Mesothelial cell of epicardium (in vitro differentiated cells): ENCODE measurements around the gene UGT8. TPM values are rescaled to one million over a fixed set of nuclear protein-coding genes. Genes with fewer than 3 reads are reported as not detected.
"Not testable (repeated sequence)": the region's sequence is repeated elsewhere in the genome, so short reads cannot be mapped to it uniquely, and the experiment has no call there.

ENCODE experiments used
- DNase-seq, 2 experiments: peaks; one replicate each; pipeline ENCODE4 v3.0.0; 2021; ENCODE audit warnings: low spot score in 2 of 2; ENCODE audit not compliant: unreplicated experiment in 2 of 2
- H3K27ac Mint-ChIP-seq: 2 replicates; pipeline ENCODE4 v1.8.0; 2021; ENCODE audit warnings: mixed read lengths
- H3K27me3 Mint-ChIP-seq: 2 replicates; pipeline ENCODE4 v1.8.0; 2021; ENCODE audit warnings: low read depth, mixed read lengths
- H3K36me3 Mint-ChIP-seq: 2 replicates; pipeline ENCODE4 v1.8.0; 2021; ENCODE audit warnings: mixed read lengths
- H3K4me1 Mint-ChIP-seq: 2 replicates; pipeline ENCODE4 v1.8.0; 2021; ENCODE audit warnings: mixed read lengths
- H3K4me3 Mint-ChIP-seq: 2 replicates; pipeline ENCODE4 v1.8.0; 2021; ENCODE audit warnings: mild to moderate bottlenecking, moderate library complexity, mixed read lengths
- H3K9me3 Mint-ChIP-seq: 2 replicates; pipeline ENCODE4 v1.8.0; 2021; ENCODE audit warnings: mixed read lengths
- CTCF ChIP-seq: fragments of 200-600 bp; sonication (generic); IDR thresholded peaks from one replicate; pipeline ENCODE4 v1.5.0; 2021; ENCODE audit warnings: antibody characterized with exemption; ENCODE audit not compliant: unreplicated experiment
- total RNA-seq: library from RNA; stranded (reverse); gene quantifications from 3 replicates; pipeline ENCODE4 v1.2.1, GENCODE V29; 2021

The UGT8 gene
- total RNA-seq, 1 donor from 2014 or later, result 0.87 TPM

GRCh38 chr4:114563536-114564315, 34.9 kb upstream of the UGT8 start:
- Mint-ChIP-seq H3K36me3 (no peaks in the 10 kb centered on the region), H3K9me3 (peaks cover 6% of the 10 kb centered on the region), H3K27me3 (no peaks in the 10 kb centered on the region), H3K4me3 (no peak overlapping the region), H3K4me1 (no peaks in the 10 kb centered on the region), H3K27ac (no peak overlapping the region)
- no peak for DNase-seq
- no peak for TF ChIP-seq CTCF

DNA sequence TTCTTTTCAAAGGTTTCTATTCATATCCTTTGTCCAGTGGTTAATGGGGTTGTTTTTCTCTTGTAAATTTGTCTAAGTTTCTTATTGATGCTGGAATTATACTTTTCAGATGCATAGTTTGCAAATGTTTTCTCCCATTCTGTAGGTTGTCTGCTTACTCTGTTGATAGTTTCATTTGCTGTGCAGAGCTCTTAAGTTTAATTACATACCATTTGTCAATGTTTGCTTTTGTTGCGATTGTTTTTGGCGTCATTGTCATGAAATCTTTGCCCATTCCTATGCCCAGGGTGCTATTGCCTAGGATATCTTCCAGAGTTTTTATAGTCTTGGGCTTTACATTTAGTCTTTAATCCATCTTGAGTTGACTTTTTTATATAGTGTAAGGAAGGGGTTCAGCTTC, 21.2 kb upstream of the UGT8 start:
- Mint-ChIP-seq H3K27me3 (no peaks in the 10 kb centered on the region), H3K4me1 (no peaks in the 10 kb centered on the region), H3K9me3 (peaks cover 26% of the 10 kb centered on the region), H3K27ac (no peak overlapping the region), H3K4me3 (no peak overlapping the region), H3K36me3 (no peaks in the 10 kb centered on the region)
- TF ChIP-seq CTCF, result no peak
- DNase-seq, result no peak

DNA sequence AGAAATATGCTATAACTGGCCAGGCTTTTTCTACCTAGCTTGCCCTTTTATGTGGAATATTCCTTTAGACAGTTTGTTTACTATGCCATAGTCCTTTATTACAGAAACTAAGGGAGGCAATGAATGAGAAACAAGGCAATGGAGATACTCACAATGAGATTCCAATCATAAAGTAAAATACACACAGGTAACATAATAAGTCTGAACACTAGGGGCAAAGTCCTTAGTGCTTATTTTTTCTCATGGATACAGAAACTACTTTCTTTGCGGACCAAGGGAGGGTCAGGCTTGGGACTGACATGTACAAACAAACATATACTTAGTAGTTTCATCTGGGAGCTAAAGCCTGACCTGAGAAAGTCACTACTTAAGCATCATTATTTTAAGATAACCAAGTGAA, 16.0 kb upstream of the UGT8 start:
- no peaks in the 10 kb centered on the region for H3K36me3 Mint-ChIP-seq
- no peaks in the 10 kb centered on the region for H3K27me3 Mint-ChIP-seq
- DNase-seq, result no peak
- H3K4me1 Mint-ChIP-seq, result no peaks in the 10 kb centered on the region
- peaks cover 24% of the 10 kb centered on the region for H3K9me3 Mint-ChIP-seq
- peak; percentile 18 for TF ChIP-seq CTCF
- no peak overlapping the region for H3K4me3 Mint-ChIP-seq
- H3K27ac Mint-ChIP-seq, result no peak overlapping the region

DNA sequence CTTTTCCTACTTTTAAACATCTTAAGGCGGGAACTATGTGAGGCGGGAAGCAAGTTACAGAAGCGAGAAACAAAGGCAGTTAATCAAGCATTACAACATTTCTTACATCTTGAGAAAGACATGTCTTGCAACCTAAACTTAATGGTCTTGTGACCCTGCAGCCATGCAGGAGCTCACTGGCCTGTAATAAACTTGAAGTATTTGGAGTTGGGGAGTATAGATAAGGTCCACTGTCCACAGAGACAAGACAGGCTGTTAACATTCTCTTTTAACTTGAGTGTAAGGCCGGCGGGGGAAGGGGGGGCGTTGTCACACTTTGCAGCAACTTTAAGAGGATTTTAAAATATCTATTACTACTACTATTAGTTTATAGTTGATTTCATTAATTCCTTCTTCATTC, 10.3 kb upstream of the UGT8 start:
- TF ChIP-seq CTCF, result no peak
- Mint-ChIP-seq H3K9me3 (no peaks in the 10 kb centered on the region), H3K27me3 (peaks cover 14% of the 10 kb centered on the region), H3K36me3 (no peaks in the 10 kb centered on the region), H3K4me1 (no peaks in the 10 kb centered on the region), H3K27ac (no peak overlapping the region), H3K4me3 (no peak overlapping the region)
- DNase-seq, result no peak

GRCh38 chr4:114590360-114590759, 8.2 kb upstream of the UGT8 start:
- H3K27ac Mint-ChIP-seq, H3K9me3 Mint-ChIP-seq, H3K4me1 Mint-ChIP-seq, H3K36me3 Mint-ChIP-seq, DNase-seq, H3K4me3 Mint-ChIP-seq: not testable (repeated sequence)
- H3K27me3 Mint-ChIP-seq, result peaks cover 23% of the 10 kb centered on the region

GRCh38 chr4:114593526-114593925, 5.1 kb upstream of the UGT8 start:
- Mint-ChIP-seq H3K27me3 (peaks cover 51% of the 10 kb centered on the region), H3K4me3 (no peak overlapping the region), H3K36me3 (no peaks in the 10 kb centered on the region)

More at GRCh38 chr4:114593526-114593925, 5.1 kb upstream of the UGT8 start:
- H3K27ac Mint-ChIP-seq, result no peak overlapping the region
- H3K9me3 Mint-ChIP-seq, result peaks cover 10% of the 10 kb centered on the region
- DNase-seq, result no peak
- no peak for TF ChIP-seq CTCF
- H3K4me1 Mint-ChIP-seq, result peaks cover 2% of the 10 kb centered on the region
